IPS-20b (cell line): ENCODE data around the gene CXADR.

Source experiments
- H3K27ac ChIP-seq: one replicate; pipeline ENCODE4 v1.5.1; 2013; ENCODE audit warnings: low read length
- H3K27me3 ChIP-seq: 2 replicates; pipeline ENCODE4 v1.6.1; 2013; ENCODE audit warnings: mild to moderate bottlenecking, low read length, inconsistent platforms; ENCODE audit not compliant: insufficient read depth
- H3K36me3 ChIP-seq: 2 replicates; pipeline ENCODE4 v1.6.1; 2013; ENCODE audit warnings: low read depth, mild to moderate bottlenecking, inconsistent platforms, low read length, moderate library complexity; ENCODE audit not compliant: insufficient read depth
- H3K4me1 ChIP-seq: 2 replicates; pipeline ENCODE4 v1.6.1; 2013; ENCODE audit warnings: mild to moderate bottlenecking, control low read depth, inconsistent platforms, low read length, moderate library complexity; ENCODE audit not compliant: insufficient read depth
- H3K4me3 ChIP-seq: 2 replicates; pipeline ENCODE4 v1.5.1; 2013; ENCODE audit warnings: mild to moderate bottlenecking, low read length, inconsistent platforms
- H3K9ac ChIP-seq: 2 replicates; pipeline ENCODE4 v1.6.1; 2013; ENCODE audit warnings: low read depth, mild to moderate bottlenecking, inconsistent platforms, low read length, moderate library complexity
- H3K9me3 ChIP-seq: 2 replicates; pipeline ENCODE4 v1.6.1; 2013; ENCODE audit warnings: mild to moderate bottlenecking, low read depth, low read length, inconsistent platforms; ENCODE audit not compliant: insufficient read depth

The CXADR gene

GRCh38 chr21:17610911-17611310 is 98.1 kb downstream of the CXADR start:
- H3K36me3 ChIP-seq, result peaks cover 35% of the 10 kb centered on the region
- H3K9ac ChIP-seq, result peak overlapping the region; percentile 91; the same call in 1 of the 2 replicates

GRCh38 chr21:17611414-17612022 is 98.7 kb downstream of the CXADR start:
- Histone ChIP-seq H3K36me3 (peaks cover 29% of the 10 kb centered on the region), H3K27me3 (peaks cover 19% of the 10 kb centered on the region), H3K9ac (peak overlapping the region; percentile 91), H3K9me3 (no peaks in the 10 kb centered on the region), H3K4me3 (peak overlapping the region; percentile 82), H3K27ac (no peak overlapping the region), H3K4me1 (peaks cover 6% of the 10 kb centered on the region; the same call in 1 of the 2 replicates)

More at GRCh38 chr21:17610911-17611310, 98.1 kb downstream of the CXADR start:
- Histone ChIP-seq H3K4me3 (peak overlapping the region; percentile 82), H3K9me3 (no peaks in the 10 kb centered on the region), H3K4me1 (peaks cover 6% of the 10 kb centered on the region; the same call in 1 of the 2 replicates), H3K27ac (no peak overlapping the region), H3K27me3 (peaks cover 19% of the 10 kb centered on the region)

DNA sequence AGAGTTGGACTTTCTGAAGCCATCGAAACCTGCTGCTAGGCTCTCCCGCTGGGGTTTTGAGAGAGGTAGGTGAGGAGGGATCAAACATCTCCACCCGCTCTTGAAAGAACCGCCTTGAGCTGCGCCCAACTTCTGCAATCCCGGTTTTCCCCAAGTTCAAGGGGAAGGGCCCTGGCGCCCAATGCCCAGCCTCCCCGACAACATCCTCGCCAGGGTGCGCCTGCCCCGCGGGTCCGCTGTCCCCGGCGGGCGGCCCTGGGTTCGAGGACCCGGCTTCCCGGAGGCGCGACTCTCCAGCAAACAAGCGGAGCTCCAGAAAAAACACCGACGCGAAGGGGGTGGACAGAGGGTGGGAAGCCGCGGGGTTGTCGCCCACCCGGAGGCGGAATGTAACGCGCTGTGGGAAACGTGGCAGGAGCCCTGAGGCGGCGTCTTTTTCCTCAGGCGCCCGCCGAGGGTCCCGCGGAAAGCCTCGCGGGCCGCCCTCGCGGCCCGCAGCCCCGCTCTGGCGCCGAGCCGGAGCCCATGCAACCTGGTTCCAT is 99.3 kb downstream of the CXADR start:
- Histone ChIP-seq H3K4me3 (peak overlapping the region; percentile 82), H3K9me3 (no peaks in the 10 kb centered on the region), H3K9ac (peak overlapping the region; percentile 91), H3K36me3 (peaks cover 24% of the 10 kb centered on the region), H3K27ac (no peak overlapping the region), H3K27me3 (peaks cover 19% of the 10 kb centered on the region), H3K4me1 (peaks cover 6% of the 10 kb centered on the region; the same call in 1 of the 2 replicates)

DNA sequence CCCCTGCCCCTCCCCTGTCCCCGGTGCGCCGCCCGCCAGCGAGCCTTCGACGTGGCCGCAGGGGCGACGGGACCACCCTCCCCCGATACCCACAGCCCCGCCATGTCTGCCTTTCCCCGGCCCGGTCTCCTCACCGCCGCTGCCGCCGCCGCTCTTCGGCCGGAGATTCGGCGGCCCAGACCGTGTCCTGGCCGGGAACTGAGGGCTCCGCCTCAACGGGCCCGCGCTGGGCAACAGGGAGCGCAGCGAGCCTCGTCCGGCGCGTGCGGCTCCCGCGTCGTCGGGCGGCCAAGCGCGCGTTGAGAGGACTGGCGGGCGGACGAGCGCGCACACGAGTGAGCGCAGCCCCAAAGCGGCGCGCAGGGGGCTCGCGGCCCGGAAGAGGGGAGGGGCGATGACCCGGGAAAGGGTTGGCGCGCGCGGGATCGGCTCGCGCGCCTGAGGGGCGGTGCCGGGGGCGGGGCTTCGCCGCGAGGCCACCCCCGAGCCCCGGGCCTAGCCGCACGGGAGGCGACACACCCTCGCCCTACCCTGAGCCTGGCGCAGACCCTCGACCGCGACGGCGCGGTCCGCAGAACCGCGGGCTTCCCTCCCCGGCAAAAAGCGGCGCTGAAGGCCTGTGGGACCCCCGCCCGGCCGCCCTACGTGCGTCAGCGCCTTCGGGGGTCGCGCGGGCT is 99.9 kb downstream of the CXADR start, which contains the start of gene BTG3:
TSS of gene BTG3 (minus strand) at position 337 of the 677 bp plus-strand sequence. CDS start 3,757 bp downstream, outside the sequence.
- peak within 1 kb of the TSS; percentile 82 for H3K4me3 ChIP-seq
- peaks cover 6% of the 10 kb centered on the region; the same call in 1 of the 2 replicates for H3K4me1 ChIP-seq
- H3K27ac ChIP-seq, result no peak within 1 kb of the TSS
- peak within 1 kb of the TSS; percentile 91 for H3K9ac ChIP-seq
- peaks cover 17% of the 10 kb centered on the region for H3K36me3 ChIP-seq
- no peaks in the 10 kb centered on the region for H3K9me3 ChIP-seq
- H3K27me3 ChIP-seq, result peaks cover 19% of the 10 kb centered on the region

DNA sequence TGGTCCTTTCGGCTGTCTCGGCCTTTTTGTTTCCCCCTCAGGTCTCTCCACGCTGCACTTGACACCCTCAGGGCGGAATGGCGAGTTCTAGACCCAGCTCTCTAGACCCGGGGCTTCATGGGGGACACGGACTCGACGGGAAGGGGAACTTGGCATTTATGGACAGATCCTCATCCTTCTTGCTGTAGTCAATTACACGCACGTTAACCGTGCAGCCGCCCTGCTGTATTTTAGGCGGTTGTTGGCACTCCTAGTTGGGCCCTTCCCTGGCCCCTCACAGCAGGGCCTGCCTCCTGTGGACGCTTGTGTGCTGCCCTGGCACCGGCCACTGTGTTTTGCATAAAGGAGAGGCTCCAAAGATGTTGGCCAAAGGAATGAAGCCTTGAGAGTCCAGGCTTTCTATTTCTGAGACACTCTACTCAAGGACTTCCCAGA is 100.4 kb downstream of the CXADR start:
- Histone ChIP-seq H3K4me3 (peak overlapping the region; percentile 82), H3K4me1 (peaks cover 6% of the 10 kb centered on the region; the same call in 1 of the 2 replicates), H3K36me3 (peaks cover 12% of the 10 kb centered on the region), H3K27me3 (peaks cover 19% of the 10 kb centered on the region), H3K27ac (no peak overlapping the region), H3K9ac (peak overlapping the region; percentile 61; the same call in 1 of the 2 replicates), H3K9me3 (no peaks in the 10 kb centered on the region)

DNA sequence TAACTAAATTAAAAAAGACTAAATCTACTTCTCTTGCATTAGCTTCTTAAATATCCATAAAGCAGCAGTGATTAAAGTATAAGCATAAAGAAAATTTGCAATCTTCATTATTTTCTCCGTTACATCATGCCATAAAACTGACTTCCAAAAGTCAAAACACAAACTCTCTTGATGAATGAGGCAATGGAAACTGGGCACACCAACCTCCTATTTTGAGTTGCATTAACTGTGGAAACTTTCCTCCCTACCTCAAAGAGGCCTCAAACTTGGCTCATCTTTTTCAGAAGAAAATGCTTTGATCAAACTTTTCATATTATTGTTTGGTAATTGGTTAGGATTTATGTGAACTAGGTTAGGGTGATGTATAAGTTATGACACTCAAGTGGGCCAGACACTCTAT is 104.0 kb downstream of the CXADR start:
- Histone ChIP-seq H3K4me3 (no peak overlapping the region), H3K27me3 (peaks cover 16% of the 10 kb centered on the region), H3K27ac (no peak overlapping the region), H3K9me3 (no peaks in the 10 kb centered on the region), H3K9ac (no peak overlapping the region), H3K36me3 (no peaks in the 10 kb centered on the region), H3K4me1 (no peaks in the 10 kb centered on the region)

DNA sequence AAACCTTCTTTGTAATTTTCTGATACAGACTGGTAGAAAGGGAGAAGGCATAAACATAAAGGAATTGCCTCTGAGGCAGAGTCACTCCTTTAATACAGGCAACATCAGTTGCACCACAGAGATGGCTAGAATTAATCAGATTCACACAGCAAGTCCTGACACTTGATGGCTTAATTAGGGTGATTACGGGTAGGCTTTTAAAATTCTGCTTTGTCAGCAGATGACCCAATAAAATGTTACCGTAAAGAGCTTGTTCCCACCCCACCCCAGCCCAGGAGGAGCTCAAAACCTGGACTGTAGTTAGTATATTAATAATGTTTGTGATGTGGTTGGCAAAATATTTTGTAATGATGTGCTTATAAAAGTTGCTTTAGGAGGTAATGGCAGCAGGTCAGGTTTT is 109.2 kb downstream of the CXADR start:
- H3K9me3 ChIP-seq, result no peaks in the 10 kb centered on the region
- H3K4me1 ChIP-seq, result no peaks in the 10 kb centered on the region
- H3K27ac ChIP-seq, result no peak overlapping the region
- no peaks in the 10 kb centered on the region for H3K36me3 ChIP-seq
- no peak overlapping the region for H3K9ac ChIP-seq
- H3K4me3 ChIP-seq, result no peak overlapping the region
- H3K27me3 ChIP-seq, result no peaks in the 10 kb centered on the region

DNA sequence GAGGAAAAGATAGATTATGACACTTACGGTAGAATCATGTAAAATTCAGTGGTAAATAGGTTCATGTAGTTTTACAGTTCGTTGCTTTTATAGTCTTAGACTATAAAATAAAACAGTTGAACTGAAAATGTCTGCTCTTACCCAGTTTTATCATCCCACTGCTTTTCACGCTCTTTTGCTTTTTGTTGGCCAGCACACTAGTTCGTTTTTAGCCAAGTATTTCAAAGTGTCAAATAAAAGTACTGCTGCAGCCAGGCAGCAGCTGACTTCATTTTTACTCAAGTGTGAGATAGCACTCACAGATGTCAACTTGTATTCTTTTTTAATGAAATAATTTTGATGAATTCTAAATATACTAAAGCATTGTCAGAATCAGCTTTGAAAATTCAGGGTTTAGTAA is 118.4 kb downstream of the CXADR start:
- no peaks in the 10 kb centered on the region for H3K4me1 ChIP-seq
- no peak overlapping the region for H3K27ac ChIP-seq
- H3K27me3 ChIP-seq, result no peaks in the 10 kb centered on the region
- no peaks in the 10 kb centered on the region for H3K9me3 ChIP-seq
- H3K4me3 ChIP-seq, result no peak overlapping the region
- no peaks in the 10 kb centered on the region for H3K36me3 ChIP-seq
- no peak overlapping the region for H3K9ac ChIP-seq

GRCh38 chr21:17636711-17637110 is 123.9 kb downstream of the CXADR start:
- Histone ChIP-seq H3K4me3 (no peak overlapping the region), H3K36me3 (no peaks in the 10 kb centered on the region), H3K27me3 (no peaks in the 10 kb centered on the region), H3K9ac (no peak overlapping the region), H3K9me3 (no peaks in the 10 kb centered on the region), H3K4me1 (no peaks in the 10 kb centered on the region), H3K27ac (no peak overlapping the region)

GRCh38 chr21:17640821-17641220 is 128.0 kb downstream of the CXADR start:
- no peaks in the 10 kb centered on the region for H3K9me3 ChIP-seq
- no peak overlapping the region for H3K4me3 ChIP-seq
- H3K9ac ChIP-seq, result no peak overlapping the region
- no peak overlapping the region for H3K27ac ChIP-seq
- H3K4me1 ChIP-seq, result no peaks in the 10 kb centered on the region
- H3K36me3 ChIP-seq, result no peaks in the 10 kb centered on the region
- H3K27me3 ChIP-seq, result no peaks in the 10 kb centered on the region
